Activated CD4-positive, alpha-beta T cell treated with anti-CD3 and anti-CD28 coated beads, Interleukin-2, amount 50 U/mL, for 4 hours (primary cell): Measurements from ENCODE around the gene FKBP5.

Source experiments
- DNase-seq, 2 experiments: peaks; one replicate each; pipeline ENCODE4 v3.0.0-alpha.2; 2020

FKBP5 gene

GRCh38 chr6:35534407-35535170 is 154.1 kb downstream of the FKBP5 start:
- no peak for DNase-seq

GRCh38 chr6:35533981-35534380 is 154.7 kb downstream of the FKBP5 start:
- DNase-seq, result no peak

GRCh38 chr6:35532126-35532525 is 156.6 kb downstream of the FKBP5 start:
- no peak for DNase-seq

- no peak for DNase-seq
These were observed 164.2 kb downstream of the FKBP5 start for GRCh38 chr6:35524380-35525020.
